K562 (cell line): ENCODE results near the gene PKDREJ. TPM values are rescaled to one million over a fixed set of nuclear protein-coding genes. Genes with fewer than 3 reads are reported as not detected.

Experiments used
- ATAC-seq: fragments of 200-7000 bp; cut with Tn5 transposase; 3 replicates; pipeline ENCODE4 v1.9.1; 2020; ENCODE audit warnings: moderate library complexity
- BruUV-seq: library from RNA; stranded (reverse); fragments of 400-500 nt; replicated peaks from 2 replicates; lab custom pipeline; 2021; lab: Mats Ljungman, UMichigan
- CTCF ChIA-PET: fragments of 300-600 bp; formaldehyde crosslinking; extraction: SDS; loops from one replicate; lab custom pipeline; 2021; ENCODE audit warnings: low intra/inter-chr PET ratio; lab: Yijun Ruan, JAX
- POLR2A ChIA-PET: fragments of 300-600, 350-650 bp; sonication (Branson Sonifier 250); formaldehyde crosslinking; extraction: SDS; loops from one replicate; lab custom pipeline; 2021; ENCODE audit warnings: antibody characterized with exemption, inconsistent platforms; lab: Yijun Ruan, JAX
- DNase-seq, 4 experiments: peaks; one replicate each; pipeline versions ENCODE4 v3.0.0 to v3.0.0-alpha.2; 2011 to 2018; ENCODE audit warnings: low spot score in 3 of 4, mixed read lengths in 3 of 4; ENCODE audit errors: extremely low read depth in 1 of 4
- FAIRE-seq: peaks from 2 replicates; lab custom pipeline; 2011; peaks lifted over from hg19 to GRCh38; lab: Jason Lieb, UNC
- H2AFZ ChIP-seq: 2 replicates; pipeline ENCODE4 v1.6.0; 2011; ENCODE audit warnings: low read depth, low read length, control low read depth, inconsistent platforms
- H3K27ac ChIP-seq: fragments of 200-600 bp; 3 replicates; pipeline ENCODE4 v1.8.0; 2011; ENCODE audit warnings: low read depth, mild to moderate bottlenecking, control low read depth, inconsistent platforms, low read length, moderate library complexity, mixed read lengths; ENCODE audit errors: extremely low read depth
- H3K27me3 ChIP-seq, 2 experiments: fragments of 300-600 bp in 1 of 2; 2 replicates in 1 of 2; 3 replicates in 1 of 2; pipeline versions ENCODE4 v1.6.0 to v1.8.0; 2011; ENCODE audit warnings: inconsistent platforms in 2 of 2, low read length in 2 of 2, mild to moderate bottlenecking in 1 of 2, mixed read lengths in 1 of 2, moderate library complexity in 1 of 2; ENCODE audit not compliant: control insufficient read depth in 2 of 2, insufficient read depth in 2 of 2
- H3K36me3 ChIP-seq: fragments of 300-600 bp; 3 replicates; pipeline ENCODE4 v1.8.0; 2011; ENCODE audit warnings: mild to moderate bottlenecking, low read length, inconsistent platforms; ENCODE audit not compliant: control insufficient read depth, insufficient read depth
- H3K4me1 ChIP-seq, 2 experiments: fragments of 200-600 bp in 1 of 2; replicated peaks in 1 of 2; 2 replicates in 1 of 2; 3 replicates in 1 of 2; pipeline versions ENCODE4 v1.5.1 to v1.8.0; 2011; ENCODE audit warnings: inconsistent platforms in 2 of 2, low read length in 2 of 2, mild to moderate bottlenecking in 1 of 2, mixed read lengths in 1 of 2, moderate library complexity in 1 of 2; ENCODE audit not compliant: control insufficient read depth in 2 of 2, insufficient read depth in 2 of 2
- H3K4me2 ChIP-seq: 2 replicates; pipeline ENCODE4 v1.6.1; 2011; ENCODE audit warnings: low read length, control low read depth, inconsistent platforms, mixed read lengths; ENCODE audit not compliant: insufficient read depth
- H3K4me3 ChIP-seq: fragments of 200-600 bp; sonication (generic), shearing (Covaris generic); 2 replicates; pipeline ENCODE4 v1.5.1; 2016; ENCODE audit warnings: control low read depth, inconsistent platforms
- H3K79me2 ChIP-seq: fragments of 200-600 bp; 3 replicates; pipeline ENCODE4 v1.8.0; 2011; ENCODE audit warnings: low read length, inconsistent platforms; ENCODE audit not compliant: control insufficient read depth, insufficient read depth
- H3K9ac ChIP-seq, 2 experiments: 2 replicates each; pipeline versions ENCODE4 v1.6.0 to v1.6.1; 2011; ENCODE audit warnings: low read depth in 2 of 2, low read length in 2 of 2, control low read depth in 1 of 2, inconsistent platforms in 1 of 2, mild to moderate bottlenecking in 1 of 2, mixed read lengths in 1 of 2; ENCODE audit not compliant: insufficient read depth in 1 of 2
- H3K9me1 ChIP-seq: one replicate; pipeline ENCODE4 v1.6.0; 2011; ENCODE audit warnings: inconsistent platforms, mild to moderate bottlenecking, low read length, moderate library complexity; ENCODE audit not compliant: control insufficient read depth, insufficient read depth
- H3K9me3 ChIP-seq: replicated peaks from 2 replicates; pipeline ENCODE4 v1.5.1; 2011; ENCODE audit warnings: low read depth, low read length, inconsistent platforms; ENCODE audit not compliant: control insufficient read depth, insufficient read depth
- H4K20me1 ChIP-seq: replicated peaks from 2 replicates; pipeline ENCODE4 v1.6.1; 2011; ENCODE audit warnings: low read length, inconsistent platforms, mixed read lengths; ENCODE audit not compliant: control insufficient read depth, insufficient read depth
- GABPA ChIP-seq: fragments of 200-800 bp; sonication (Bioruptor generic); conservative IDR thresholded peaks from 2 replicates; pipeline ENCODE4 v1.6.1; 2016; ENCODE audit warnings: low read depth, missing genetic modification characterization, missing compliant biosample characterization
- GABPB1 ChIP-seq: sonication (generic); formaldehyde crosslinking; IDR thresholded peaks from 2 replicates; pipeline ENCODE4 v1.8.0; 2022; ENCODE audit warnings: mild to moderate bottlenecking, missing genetic modification reagents
- IFI16 ChIP-seq: fragments of 250-450 bp; sonication (Bioruptor Pico); IDR thresholded peaks from 2 replicates; pipeline ENCODE4 v2.1.2; 2022; ENCODE audit warnings: mild to moderate bottlenecking, inconsistent platforms
- KLF10 ChIP-seq: fragments of 250-450 bp; sonication (Bioruptor Pico); IDR thresholded peaks from 2 replicates; pipeline ENCODE4 v1.6.1; 2021; ENCODE audit warnings: matching md5 sums
- LARP7 ChIP-seq: fragments of 450-650 bp; IDR thresholded peaks from 2 replicates; pipeline ENCODE4 v1.6.1; 2016
- RBM39 ChIP-seq: fragments of 200-400 bp; formaldehyde crosslinking; optimal IDR thresholded peaks from 2 replicates; pipeline ENCODE3; 2018; ENCODE audit warnings: low read depth, low read length
- RNF219 ChIP-seq: fragments of 250-450 bp; sonication (Bioruptor Pico); IDR thresholded peaks from 2 replicates; pipeline ENCODE4 v1.5.0; 2022; ENCODE audit warnings: mild to moderate bottlenecking
- ZBTB33 ChIP-seq: sonication (generic); formaldehyde crosslinking; IDR thresholded peaks from 2 replicates; pipeline ENCODE4 v1.8.1; 2023; ENCODE audit warnings: mild to moderate bottlenecking, missing genetic modification reagents
- ZNF133 ChIP-seq: fragments of 250-450 bp; sonication (Bioruptor Pico); IDR thresholded peaks from 2 replicates; pipeline ENCODE4 v1.4.0; 2020; ENCODE audit warnings: mild to moderate bottlenecking
- WGBS: fragments of 100-300 bp; shearing (Covaris generic); methylation state at CpG from one replicate; pipeline ENCODE4 v1.1.6; 2016; ENCODE audit warnings: low coverage, mixed read lengths; ENCODE audit not compliant: insufficient coverage; ENCODE audit errors: missing lambda C conversion rate; 5-methylcytosine and 5-hydroxymethylcytosine counted together
- in situ Hi-C: fragments of 300-500 bp; cut with MboI; formaldehyde crosslinking; loops from 4 replicates; pipeline ENCODE4 v1.15.0; 2018; ENCODE audit warnings: inconsistent platforms, mixed read lengths
- intact Hi-C: fragments of 100-400 bp; cut with micrococcal nuclease; formaldehyde crosslinking; loops from 2 replicates; pipeline ENCODE4 v1.14.2; 2022
- polyA plus RNA-seq, 8 experiments: library from polyadenylated mRNA; depleted of rRNA in 4 of 8; stranded (reverse) in 5 of 8; unstranded in 3 of 8; fragments of >200 nt; fragmentation: Nextera tagmentation in 2 of 8; fragmentation: Illumina TruSeq in 1 of 8; extraction: Ambion mirVana in 2 of 8; extraction: Trizol in 1 of 8; gene quantifications; 2 replicates each; pipeline versions ENCODE4 v1.2.1 to v1.2.3, GENCODE V29; 2011 to 2014; ENCODE audit warnings: inconsistent platforms in 1 of 8, missing spikeins in 1 of 8
- total RNA-seq, 7 experiments: library from RNA; depleted of rRNA in 6 of 7; stranded (reverse); fragments of >200 nt in 6 of 7; fragmentation: Illumina TruSeq in 2 of 7; extraction: Trizol in 2 of 7; gene quantifications; 2 replicates each; pipeline versions ENCODE4 v1.2.1 to v1.2.3, GENCODE V29; 2011 to 2021; ENCODE audit warnings: low replicate concordance in 1 of 7
- TF ChIP-seq, protein P1 (sequence below): sonication (generic); formaldehyde crosslinking; IDR thresholded peaks from 2 replicates; pipeline ENCODE4 v1.9.0; 2022; ENCODE audit warnings: mild to moderate bottlenecking, missing genetic modification reagents
- TF ChIP-seq, protein P2 (sequence below), 2 experiments: fragments of 450-650 bp in 1 of 2; sonication (generic) in 1 of 2; formaldehyde crosslinking in 1 of 2; IDR thresholded peaks in 1 of 2; conservative IDR thresholded peaks in 1 of 2; 2 replicates each; pipeline versions ENCODE4 v1.6.1 to v1.8.1; 2016 to 2023; ENCODE audit warnings: mild to moderate bottlenecking in 2 of 2, moderate library complexity in 2 of 2, inconsistent platforms in 1 of 2, missing genetic modification reagents in 1 of 2

Gene PKDREJ
- total and polyA plus RNA-seq, 9 of the 15 experiments (the other 6 are each of a cell fraction or from before 2014, with no cell fraction given): 0.03 TPM; not detected in 8

- FAIRE-seq: no peak
- POLR2A ChIA-PET: interaction anchor here (0.7 to 3.1 kb wide), 3 partner anchors 13 to 50 kb away, joined by 4 to 10 read pairs (median 4); no protein-coding TSS in a partner anchor
These were observed 15.6 kb downstream of the PKDREJ start for GRCh38 chr22:46247443-46247975.

More at GRCh38 chr22:46247443-46247975, 15.6 kb downstream of the PKDREJ start:
- in situ Hi-C loops: loop anchor here (10.0 kb wide), 1 partner anchor 103 kb away; no protein-coding TSS in a partner anchor
- no TSS peak for BruUV-seq
- intact Hi-C loops: loop anchor here (10.0 kb wide), 1 partner anchor 93 kb away; the partner anchor contains the start of gene PPARA
- Histone ChIP-seq H3K4me3 (no peak overlapping the region), H3K36me3 (peaks cover 5% of the 10 kb centered on the region; the same call in 1 of the 3 replicates), H4K20me1 (no peaks in the 10 kb centered on the region), H3K4me1 (peaks cover 8 to 43% of the 10 kb centered on the region in 2 experiments), H3K9ac (peak overlapping the region in 1 of 2 experiments; percentile 73; a peak in 1 of 4 replicates), H3K4me2 (no peak overlapping the region), H3K27me3 (no peaks in the 10 kb centered on the region), H3K27ac (no peak overlapping the region), H2AFZ (no peak overlapping the region), H3K9me3 (no peaks in the 10 kb centered on the region), H3K9me1 (no peaks in the 10 kb centered on the region), H3K79me2 (peaks cover 26% of the 10 kb centered on the region)
- no peak for DNase-seq
- TF ChIP-seq IFI16 (CRISPR knock-in tag): no peak
- TF ChIP-seq GABPA (tag): no peak
- TF ChIP-seq, protein P1, sequence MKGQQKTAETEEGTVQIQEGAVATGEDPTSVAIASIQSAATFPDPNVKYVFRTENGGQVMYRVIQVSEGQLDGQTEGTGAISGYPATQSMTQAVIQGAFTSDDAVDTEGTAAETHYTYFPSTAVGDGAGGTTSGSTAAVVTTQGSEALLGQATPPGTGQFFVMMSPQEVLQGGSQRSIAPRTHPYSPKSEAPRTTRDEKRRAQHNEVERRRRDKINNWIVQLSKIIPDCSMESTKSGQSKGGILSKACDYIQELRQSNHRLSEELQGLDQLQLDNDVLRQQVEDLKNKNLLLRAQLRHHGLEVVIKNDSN (CRISPR knock-in tag): no peak
- no peak for TF ChIP-seq GABPB1
- TF ChIP-seq ZBTB33 (CRISPR knock-in tag): no peak
- no peak for TF ChIP-seq RBM39
- TF ChIP-seq ZNF133: no peak
- no peak for TF ChIP-seq RNF219 (CRISPR knock-in tag)
- TF ChIP-seq LARP7: no peak
- TF ChIP-seq, protein P2, sequence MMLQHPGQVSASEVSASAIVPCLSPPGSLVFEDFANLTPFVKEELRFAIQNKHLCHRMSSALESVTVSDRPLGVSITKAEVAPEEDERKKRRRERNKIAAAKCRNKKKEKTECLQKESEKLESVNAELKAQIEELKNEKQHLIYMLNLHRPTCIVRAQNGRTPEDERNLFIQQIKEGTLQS (IDR thresholded peaks at IDR 0.05): no peak
- TF ChIP-seq, protein P2 (CRISPR knock-in tag; conservative IDR thresholded peaks at IDR 0.05): no peak
- no peak for TF ChIP-seq KLF10 (CRISPR knock-in tag)
- ATAC-seq: no peak
- CTCF ChIA-PET: no interaction called here
- WGBS: 40% methylated on average over 1 of the region's 2 CpGs
